ENCODE results near the gene UBXN2A.

- TF ChIP-seq MAX (IDR thresholded peaks at IDR 0.05) (no peak), RAD21 (IDR thresholded peaks at IDR 0.05; ENCODE audit: low read depth) (no peak), CREB1 (IDR thresholded peaks at IDR 0.05; ENCODE audit: low read depth) (no peak)
Measured at GRCh38 chr2:23912054-23912453, 28.2 kb upstream of the UBXN2A start.
